Liver (tissue), 3 donors: Measurements from ENCODE around the gene CHKA.

Source experiments
- ATF3 ChIP-seq: IDR thresholded peaks from 2 replicates; pipeline ENCODE4 v1.6.1; 2016; ENCODE audit warnings: antibody characterized with exemption
- CTCF ChIP-seq: fragments of 150-350 bp; IDR thresholded peaks from 2 replicates; pipeline ENCODE4 v1.5.1; 2017; ENCODE audit warnings: improper control_type of control experiment, low read depth, low read length; ENCODE audit not compliant: missing input control
- GABPA ChIP-seq, 2 donors: IDR thresholded peaks in 1 of 2; conservative IDR thresholded peaks in 1 of 2; 2 replicates each; pipeline ENCODE4 v1.6.1; 2016; ENCODE audit warnings: antibody characterized with exemption in 2 of 2, mild to moderate bottlenecking in 1 of 2, moderate library complexity in 1 of 2
- HNF4G ChIP-seq: IDR thresholded peaks from 2 replicates; pipeline ENCODE4 v1.6.1; 2016; ENCODE audit warnings: antibody characterized with exemption
- JUND ChIP-seq, 2 donors: IDR thresholded peaks; 2 replicates each; pipeline ENCODE4 v1.6.1; 2016; ENCODE audit warnings: antibody characterized with exemption in 2 of 2
- REST ChIP-seq: IDR thresholded peaks from 2 replicates; pipeline ENCODE4 v1.6.1; 2016; ENCODE audit warnings: antibody characterized with exemption, mild to moderate bottlenecking
- SP1 ChIP-seq: IDR thresholded peaks from 2 replicates; pipeline ENCODE4 v1.6.1; 2018; ENCODE audit warnings: antibody characterized with exemption, mild to moderate bottlenecking
- TAF1 ChIP-seq: conservative IDR thresholded peaks from 2 replicates; pipeline ENCODE4 v1.6.1; 2016; ENCODE audit warnings: antibody characterized with exemption, mild to moderate bottlenecking
- ZBTB33 ChIP-seq: IDR thresholded peaks from 2 replicates; pipeline ENCODE4 v1.6.1; 2016; ENCODE audit warnings: antibody characterized with exemption
- donor health status: healthy.
- donor health status: healthy.

- TF ChIP-seq CTCF (no peak), REST (no peak), JUND (IDR thresholded peaks at IDR 0.05) (no peak), ATF3 (no peak), ZBTB33 (no peak), HNF4G (no peak), TAF1 (no peak), GABPA (IDR thresholded peaks at IDR 0.05 in 1 of 2, conservative IDR thresholded peaks at IDR 0.05 in 1 of 2) (no peak), SP1 (no peak)
Observed at GRCh38 chr11:68125164-68125563, 4.0 kb upstream of the CHKA start.
